B cell (primary cell): ENCODE results near the gene COL17A1. TPM values are rescaled to one million over a fixed set of nuclear protein-coding genes. Genes with fewer than 3 reads are reported as not detected.

Experiments used
- ATAC-seq: fragments of 200-7000 bp; cut with Tn5 transposase; one replicate; pipeline ENCODE4 v1.10.0; 2021; ENCODE audit warnings: low read depth, mild to moderate bottlenecking, moderate number of reproducible peaks, moderate library complexity
- CTCF ChIA-PET: fragments of 350-600 bp; sonication (Branson Sonifier 250); formaldehyde crosslinking; loops from one replicate; lab custom pipeline; 2021; ENCODE audit warnings: antibody characterized with exemption, inconsistent platforms; lab: Charles Lee
- POLR2A ChIA-PET: fragments of 350-600 bp; sonication (Branson Sonifier 250); formaldehyde crosslinking; loops from one replicate; lab custom pipeline; 2021; ENCODE audit warnings: antibody characterized with exemption; lab: Charles Lee
- DNase-seq: peaks from one replicate; pipeline ENCODE4 v3.0.0; 2013
- H2AFZ ChIP-seq: 2 replicates; pipeline ENCODE4 v1.6.1; 2012; ENCODE audit warnings: mild to moderate bottlenecking, low read depth, low read length; ENCODE audit not compliant: insufficient read depth, poor library complexity, severe bottlenecking
- H3K27ac ChIP-seq, 2 donors: 1 replicate in 1 of 2; 2 replicates in 1 of 2; pipeline ENCODE4 v1.5.1; 2012 to 2013; ENCODE audit warnings: low read length in 2 of 2, mild to moderate bottlenecking in 2 of 2, moderate library complexity in 1 of 2
- H3K27me3 ChIP-seq, 4 experiments: fragments of 200-600 bp in 1 of 4; sonication (generic) in 1 of 4; replicated peaks in 1 of 4; 1 replicate in 2 of 4; 2 replicates in 2 of 4; pipeline versions ENCODE4 v1.6.1 to v1.7.0; 2013 to 2016; ENCODE audit warnings: low read length in 3 of 4, mild to moderate bottlenecking in 2 of 4, mixed read lengths in 1 of 4, moderate library complexity in 1 of 4; ENCODE audit not compliant: insufficient read depth in 4 of 4, control insufficient read depth in 3 of 4; ENCODE audit errors: control extremely low read depth in 1 of 4
- H3K36me3 ChIP-seq, 2 experiments: replicated peaks in 1 of 2; 1 replicate in 1 of 2; 2 replicates in 1 of 2; pipeline versions ENCODE4 v1.6.1 to v1.7.1; 2013; ENCODE audit warnings: low read length in 1 of 2; ENCODE audit not compliant: insufficient read depth in 2 of 2, control insufficient read depth in 1 of 2; ENCODE audit errors: control extremely low read depth in 1 of 2, extremely low read depth in 1 of 2
- H3K4me1 ChIP-seq, 2 donors: fragments of 200-600 bp in 1 of 2; sonication (generic) in 1 of 2; 1 replicate in 1 of 2; 2 replicates in 1 of 2; pipeline versions ENCODE4 v1.5.1 to v1.6.1; 2013 to 2017; ENCODE audit warnings: low read length in 2 of 2; ENCODE audit not compliant: control insufficient read depth in 2 of 2, insufficient read depth in 2 of 2
- H3K4me2 ChIP-seq: replicated peaks from 2 replicates; pipeline ENCODE3; 2012; ENCODE audit warnings: mild to moderate bottlenecking, low read depth, low read length; ENCODE audit not compliant: poor library complexity, severe bottlenecking
- H3K4me3 ChIP-seq, 5 experiments: fragments of 200-600 bp in 1 of 5; sonication (generic) in 1 of 5; 1 replicate in 3 of 5; 2 replicates in 2 of 5; pipeline versions ENCODE4 v1.5.1 to v1.7.0; 2011 to 2016; ENCODE audit warnings: low read length in 4 of 5, mild to moderate bottlenecking in 4 of 5, low read depth in 2 of 5, control low read depth in 1 of 5, moderate library complexity in 1 of 5; ENCODE audit not compliant: insufficient read depth in 1 of 5; ENCODE audit errors: control extremely low read depth in 1 of 5, extremely low read depth in 1 of 5
- H3K79me2 ChIP-seq: fragments of 200-600 bp; sonication (generic); one replicate; pipeline ENCODE4 v1.6.0; 2016; ENCODE audit warnings: low read length; ENCODE audit not compliant: control insufficient read depth, insufficient read depth
- H3K9ac ChIP-seq: fragments of 200-600 bp; sonication (generic); 2 replicates; pipeline ENCODE4 v1.6.1; 2017; ENCODE audit warnings: mild to moderate bottlenecking, low read length, moderate library complexity
- H3K9me3 ChIP-seq, 3 donors: one replicate each; pipeline versions ENCODE4 v1.6.1 to v1.7.1; 2013; ENCODE audit warnings: low read length in 2 of 3; ENCODE audit not compliant: control insufficient read depth in 2 of 3, insufficient read depth in 1 of 3; ENCODE audit errors: control extremely low read depth in 1 of 3
- H4K20me1 ChIP-seq: 2 replicates; pipeline ENCODE4 v1.6.0; 2012; ENCODE audit warnings: mild to moderate bottlenecking, low read length; ENCODE audit not compliant: insufficient read depth, control insufficient read depth, poor library complexity, severe bottlenecking
- H3K27ac Mint-ChIP-seq: one replicate; pipeline ENCODE4 v1.8.0; 2021; ENCODE audit warnings: mixed read lengths
- H3K27me3 Mint-ChIP-seq: one replicate; pipeline ENCODE4 v1.8.0; 2021; ENCODE audit warnings: mixed read lengths
- H3K4me1 Mint-ChIP-seq: one replicate; pipeline ENCODE4 v1.8.0; 2021; ENCODE audit warnings: mixed read lengths
- H3K4me3 Mint-ChIP-seq: one replicate; pipeline ENCODE4 v1.8.0; 2021; ENCODE audit warnings: mixed read lengths
- H3K9me3 Mint-ChIP-seq: one replicate; pipeline ENCODE4 v1.8.0; 2022; ENCODE audit warnings: mixed read lengths; ENCODE audit not compliant: insufficient read depth
- CTCF ChIP-seq: fragments of 200-600 bp; IDR thresholded peaks from one replicate; pipeline ENCODE4 v1.8.0; 2022; ENCODE audit warnings: antibody characterized with exemption, mild to moderate bottlenecking
- EZH2 ChIP-seq: IDR thresholded peaks from 2 replicates; pipeline ENCODE4 v1.6.1; 2012; ENCODE audit warnings: borderline replicate concordance, low read depth, mild to moderate bottlenecking, moderate library complexity, low read length; ENCODE audit not compliant: insufficient read depth, poor library complexity, severe bottlenecking
- WGBS: methylation state at CpG from one replicate; pipeline ENCODE4 v1.1.5; 2013; ENCODE audit warnings: missing lambda C conversion rate; ENCODE audit not compliant: insufficient coverage; 5-methylcytosine and 5-hydroxymethylcytosine counted together
- intact Hi-C: fragments of 100-400 bp; cut with micrococcal nuclease; formaldehyde crosslinking; loops from one replicate; pipeline ENCODE4 v1.10.0; 2022
- polyA plus RNA-seq: library from polyadenylated mRNA; depleted of rRNA; stranded (reverse); fragments of >200 nt; gene quantifications from 2 replicates; pipeline ENCODE4 v1.2.3, GENCODE V29; 2012
- total RNA-seq, 2 donors: library from RNA; stranded (reverse); fragments of 120-200 nt in 1 of 2; gene quantifications; 1 replicate in 1 of 2; 2 replicates in 1 of 2; pipeline versions ENCODE4 v1.2.3 to v1.2.4, GENCODE V29; 2013 to 2022

The COL17A1 gene
- total and polyA plus RNA-seq, 2 donors (not counting 1 experiment from before 2014, with no cell fraction given) = not detected

GRCh38 chr10:104090611-104091010, 4.9 kb upstream of the COL17A1 start:
- Mint-ChIP-seq H3K27ac (no peak overlapping the region), H3K4me1 (no peaks in the 10 kb centered on the region), H3K27me3 (peaks cover 6% of the 10 kb centered on the region), H3K4me3 (no peak overlapping the region), H3K9me3 (no peaks in the 10 kb centered on the region)
- Histone ChIP-seq H3K36me3 (no peaks in the 10 kb centered on the region), H3K4me1 (no peaks in the 10 kb centered on the region), H3K4me3 (no peak overlapping the region), H3K27me3 (no peaks in the 10 kb centered on the region), H3K27ac (no peak overlapping the region), H3K79me2 (no peaks in the 10 kb centered on the region), H2AFZ (no peak overlapping the region), H3K9ac (no peak overlapping the region), H4K20me1 (no peaks in the 10 kb centered on the region), H3K4me2 (no peak overlapping the region), H3K9me3 (peaks cover 0 to 1% (median 0%) of the 10 kb centered on the region in 3 donors)
- no peak for TF ChIP-seq CTCF
- no peak for TF ChIP-seq EZH2
- ChIA-PET CTCF (interaction anchor here (1.0 kb wide), 1 partner anchor 29 kb away, joined by 3 read pairs; no protein-coding TSS in a partner anchor), POLR2A (no interaction called here)
- WGBS = no CpG with 5 or more reads among the region's 2 CpGs
- intact Hi-C loops = no loop called here
- ATAC-seq = no peak
- no peak for DNase-seq

GRCh38 chr10:104089621-104090020, 3.9 kb upstream of the COL17A1 start:
- H3K9me3 ChIP-seq = peaks cover 0 to 1% (median 0%) of the 10 kb centered on the region in 3 donors
- no peak overlapping the region for H3K27ac ChIP-seq
- H3K4me1 ChIP-seq = no peaks in the 10 kb centered on the region
- POLR2A ChIA-PET = no interaction called here
- peaks cover 6% of the 10 kb centered on the region for H3K27me3 Mint-ChIP-seq
- intact Hi-C loops = no loop called here
- TF ChIP-seq CTCF (no peak), EZH2 (no peak)
- no peak for ATAC-seq
- H3K4me3 ChIP-seq = no peak overlapping the region
- no peak overlapping the region for H3K4me2 ChIP-seq
- H3K27ac Mint-ChIP-seq = no peak overlapping the region
- no peak overlapping the region for H2AFZ ChIP-seq
- no peaks in the 10 kb centered on the region for H3K9me3 Mint-ChIP-seq
- no peaks in the 10 kb centered on the region for H4K20me1 ChIP-seq
- WGBS = 97% methylated on average over 3 of the region's 3 CpGs
- no peak overlapping the region for H3K4me3 Mint-ChIP-seq
- no peaks in the 10 kb centered on the region for H3K36me3 ChIP-seq
- no peak for DNase-seq
- CTCF ChIA-PET = no interaction called here
- no peaks in the 10 kb centered on the region for H3K4me1 Mint-ChIP-seq
- H3K27me3 ChIP-seq = no peaks in the 10 kb centered on the region
- H3K79me2 ChIP-seq = no peaks in the 10 kb centered on the region
- H3K9ac ChIP-seq = no peak overlapping the region
